HCT116 (cell line): Measurements from ENCODE around the gene CMIP. TPM values are rescaled to one million over a fixed set of nuclear protein-coding genes. Genes with fewer than 3 reads are reported as not detected.

ENCODE experiments used
- ATAC-seq: fragments of 200-7000 bp; cut with Tn5 transposase; 2 replicates; pipeline ENCODE4 v1.9.1; 2020; ENCODE audit warnings: mild to moderate bottlenecking, moderate library complexity
- BruUV-seq: library from RNA; stranded (reverse); fragments of 400-500 nt; replicated peaks from 2 replicates; lab custom pipeline; 2021; lab: Mats Ljungman, UMichigan
- CTCF ChIA-PET: fragments of 300-600 bp; sonication (Branson Sonifier 250); formaldehyde crosslinking; loops from one replicate; lab custom pipeline; 2021; ENCODE audit warnings: antibody characterized with exemption; lab: Charles Lee
- POLR2A ChIA-PET: fragments of 300-600, 350-600 bp; sonication (Branson Sonifier 250); formaldehyde crosslinking; loops from one replicate; lab custom pipeline; 2021; ENCODE audit warnings: antibody characterized with exemption; lab: Charles Lee
- RAD21 ChIA-PET, 2 experiments: fragments of 300-600 bp; sonication (Branson Sonifier 250); formaldehyde crosslinking; loops; one replicate each; lab custom pipeline; 2023; ENCODE audit warnings: low total read pairs in 2 of 2; ENCODE audit not compliant: uncharacterized antibody in 2 of 2, unreplicated experiment in 2 of 2, low non-redundant PET in 1 of 2; lab: Charles Lee
- DNase-seq: peaks from one replicate; pipeline ENCODE4 v3.0.0-alpha.2; 2010; ENCODE audit warnings: low read depth, low spot score
- H2AFZ ChIP-seq: fragments of 200-600 bp; shearing (Covaris generic), sonication (generic); 2 replicates; pipeline ENCODE4 v1.6.1; 2017; ENCODE audit warnings: low read depth, mixed run types, mixed read lengths, antibody characterized with exemption, low read length; ENCODE audit not compliant: poor library complexity, severe bottlenecking
- H3K27ac ChIP-seq: 2 replicates; pipeline ENCODE4 v1.5.1; 2012; ENCODE audit warnings: low read depth, low read length
- H3K27me3 ChIP-seq: fragments of 200-600 bp; sonication (generic); 2 replicates; pipeline ENCODE4 v1.6.1; 2016; ENCODE audit warnings: mixed run types, low read length, mixed read lengths; ENCODE audit not compliant: insufficient read depth
- H3K36me3 ChIP-seq, 2 experiments: fragments of 200-500 bp in 1 of 2; fragments of 200-600 bp in 1 of 2; sonication (Bioruptor generic) in 1 of 2; sonication (generic) in 1 of 2; 2 replicates each; pipeline versions ENCODE4 v1.5.1 to v1.6.1; 2014 to 2016; ENCODE audit warnings: low read length in 2 of 2, inconsistent platforms in 1 of 2, mixed read lengths in 1 of 2, mixed run types in 1 of 2; ENCODE audit not compliant: insufficient read depth in 2 of 2, control insufficient read depth in 1 of 2
- H3K4me1 ChIP-seq, 2 experiments: fragments of 200-600 bp in 1 of 2; sonication (generic) in 1 of 2; 2 replicates each; pipeline versions ENCODE4 v1.5.1 to v1.6.1; 2012 to 2017; ENCODE audit warnings: low read length in 2 of 2, inconsistent platforms in 1 of 2, mild to moderate bottlenecking in 1 of 2, mixed read lengths in 1 of 2, mixed run types in 1 of 2, moderate library complexity in 1 of 2; ENCODE audit not compliant: insufficient read depth in 2 of 2, control insufficient read depth in 1 of 2
- H3K4me2 ChIP-seq: fragments of 200-600 bp; sonication (generic); 2 replicates; pipeline ENCODE4 v1.6.1; 2017; ENCODE audit warnings: mixed run types, low read length, mixed read lengths
- H3K4me3 ChIP-seq, 2 experiments: fragments of 200-600 bp in 1 of 2; sonication (generic) in 1 of 2; replicated peaks in 1 of 2; 2 replicates each; pipeline ENCODE4 v1.5.1; 2011 to 2016; ENCODE audit warnings: low read length in 2 of 2, control low read depth in 1 of 2, low read depth in 1 of 2, mild to moderate bottlenecking in 1 of 2, mixed read lengths in 1 of 2, mixed run types in 1 of 2
- H3K79me2 ChIP-seq: fragments of 200-600 bp; sonication (generic); 2 replicates; pipeline ENCODE4 v1.6.1; 2017; ENCODE audit warnings: mild to moderate bottlenecking, mixed run types, low read length, moderate library complexity, mixed read lengths; ENCODE audit not compliant: insufficient read depth
- H3K9ac ChIP-seq: fragments of 200-600 bp; sonication (generic); 2 replicates; pipeline ENCODE4 v1.6.1; 2016; ENCODE audit warnings: low read length, mixed read lengths
- H3K9me2 ChIP-seq: fragments of 200-600 bp; sonication (generic), shearing (Covaris generic); 2 replicates; pipeline ENCODE4 v1.6.1; 2017; ENCODE audit warnings: mixed run types, mild to moderate bottlenecking, moderate library complexity; ENCODE audit not compliant: insufficient read depth
- H3K9me3 ChIP-seq, 2 experiments: fragments of 200-500 bp in 1 of 2; fragments of 200-600 bp in 1 of 2; sonication (Bioruptor generic) in 1 of 2; sonication (generic) in 1 of 2; 2 replicates each; pipeline ENCODE4 v1.6.1; 2014 to 2017; ENCODE audit warnings: low read length in 2 of 2, mixed read lengths in 2 of 2, inconsistent platforms in 1 of 2, low read depth in 1 of 2, mild to moderate bottlenecking in 1 of 2, mixed run types in 1 of 2, moderate library complexity in 1 of 2; ENCODE audit not compliant: control insufficient read depth in 1 of 2, insufficient read depth in 1 of 2
- H4K20me1 ChIP-seq: fragments of 200-600 bp; sonication (generic), shearing (Covaris generic); 2 replicates; pipeline ENCODE4 v1.6.1; 2017; ENCODE audit warnings: mixed run types, mild to moderate bottlenecking, moderate library complexity; ENCODE audit not compliant: insufficient read depth
- EGR1 ChIP-seq: IDR thresholded peaks from 2 replicates; pipeline ENCODE4 v1.6.1; 2012; ENCODE audit warnings: low read depth
- EZH2 ChIP-seq: fragments of 200-600 bp; sonication (generic); IDR thresholded peaks from 2 replicates; pipeline ENCODE4 v1.6.1; 2017; ENCODE audit warnings: antibody characterized with exemption, mixed run types
- EZH2phosphoT487 ChIP-seq: fragments of 200-600 bp; IDR thresholded peaks from 2 replicates; pipeline ENCODE4 v1.6.1; 2018; ENCODE audit warnings: antibody characterized with exemption, borderline replicate concordance
- FOSL1 ChIP-seq: IDR thresholded peaks from 2 replicates; pipeline ENCODE4 v1.6.1; 2012; ENCODE audit warnings: low read depth
- JUND ChIP-seq: IDR thresholded peaks from 2 replicates; pipeline ENCODE4 v1.6.1; 2012
- MAX ChIP-seq: IDR thresholded peaks from 2 replicates; pipeline ENCODE4 v1.6.1; 2012
- SIN3A ChIP-seq: IDR thresholded peaks from 2 replicates; pipeline ENCODE4 v1.6.1; 2012; ENCODE audit warnings: low read depth
- TCF7L2 ChIP-seq: IDR thresholded peaks from 2 replicates; pipeline ENCODE4 v1.7.0; 2011; ENCODE audit warnings: borderline replicate concordance, inconsistent platforms; ENCODE audit not compliant: insufficient read depth, insufficient read length; ENCODE audit errors: extremely low read depth
- YY1 ChIP-seq: IDR thresholded peaks from 2 replicates; pipeline ENCODE4 v1.6.1; 2011; ENCODE audit warnings: low read length, low read depth, moderate library complexity, mild to moderate bottlenecking; ENCODE audit not compliant: insufficient replicate concordance; ENCODE audit errors: extremely low read depth
- ZBTB33 ChIP-seq: IDR thresholded peaks from 2 replicates; pipeline ENCODE4 v1.6.1; 2011; ENCODE audit warnings: mild to moderate bottlenecking, low read length, moderate library complexity; ENCODE audit not compliant: insufficient replicate concordance; ENCODE audit errors: extremely low read depth
- ZFX ChIP-seq: fragments of 450-650 bp; IDR thresholded peaks from 2 replicates; pipeline ENCODE4 v1.6.1; 2017
- ZNF274 ChIP-seq: fragments of 200-500 bp; sonication (Bioruptor generic); IDR thresholded peaks from 2 replicates; pipeline ENCODE4 v1.6.1; 2014; ENCODE audit warnings: mild to moderate bottlenecking, low read depth, low read length, inconsistent platforms
- intact Hi-C: fragments of 100-400 bp; cut with micrococcal nuclease; formaldehyde crosslinking; loops from 2 replicates; pipeline ENCODE4 v1.10.0; 2022
- total RNA-seq: library from RNA; stranded (reverse); gene quantifications from one replicate; pipeline ENCODE4 v1.2.1, GENCODE V29; 2021; ENCODE audit not compliant: unreplicated experiment

The CMIP gene
- total RNA-seq, 1 experiment from 2014 or later = 64.6 TPM

GRCh38 chr16:81436386-81436785 lies 8.2 kb upstream of the CMIP start (continued):
- TF ChIP-seq TCF7L2 (no peak), EZH2 (no peak), YY1 (no peak), ZNF274 (no peak), EGR1 (no peak), FOSL1 (no peak)

- RAD21 ChIA-PET = no interaction called here
- DNase-seq (no peak), ATAC-seq (no peak)
- Histone ChIP-seq H3K4me2 (no peak overlapping the region), H3K27ac (no peak overlapping the region), H2AFZ (no peak overlapping the region), H3K36me3 (no peaks in the 10 kb centered on the region), H3K9me3 (no peaks in the 10 kb centered on the region), H3K9me2 (no peaks in the 10 kb centered on the region), H3K4me1 (peaks cover 0 to 9% of the 10 kb centered on the region in 2 experiments; a peak in 2 of 4 replicates), H3K27me3 (no peaks in the 10 kb centered on the region)
- intact Hi-C loops = no loop called here
- BruUV-seq = no TSS peak
- TF ChIP-seq FOSL1 (no peak), ZFX (no peak), JUND (no peak), SIN3A (no peak), EZH2phosphoT487 (no peak), ZBTB33 (no peak), MAX (no peak)
- TF ChIP-seq, all 23 proteins: peak for 0
- H3K79me2 ChIP-seq = no peaks in the 10 kb centered on the region
- H4K20me1 ChIP-seq = no peaks in the 10 kb centered on the region
- CTCF ChIA-PET = interaction anchor here (1.0 kb wide), 1 partner anchor 8 kb away, joined by 4 read pairs; no protein-coding TSS in a partner anchor
- H3K4me3 ChIP-seq = no peak overlapping the region
- POLR2A ChIA-PET = no interaction called here
- H3K9ac ChIP-seq = no peak overlapping the region
Observed at GRCh38 chr16:81437865-81438264, 6.7 kb upstream of the CMIP start.
